K562 (cell line): Measurements from ENCODE around the gene ATIC. TPM values are rescaled to one million over a fixed set of nuclear protein-coding genes. Genes with fewer than 3 reads are reported as not detected.

Source experiments
- ARID2 ChIP-seq: fragments of 450-650 bp; IDR thresholded peaks from 2 replicates; pipeline ENCODE4 v1.6.1; 2017; ENCODE audit warnings: antibody characterized with exemption, mild to moderate bottlenecking
- CBFA2T3 ChIP-seq: fragments of 450-650 bp; IDR thresholded peaks from 2 replicates; pipeline ENCODE4 v1.6.1; 2017
- CREBBP ChIP-seq: IDR thresholded peaks from one replicate; pipeline ENCODE4 v1.6.1; 2012; ENCODE audit warnings: low read depth, mild to moderate bottlenecking, control low read depth, inconsistent platforms, low read length
- E2F6 ChIP-seq, 2 experiments: IDR thresholded peaks; 2 replicates each; pipeline ENCODE4 v1.6.1; 2011; ENCODE audit warnings: borderline replicate concordance in 1 of 2, control low read depth in 1 of 2, low read depth in 1 of 2, low read length in 1 of 2, mild to moderate bottlenecking in 1 of 2, mixed read lengths in 1 of 2, moderate library complexity in 1 of 2; ENCODE audit not compliant: insufficient read depth in 1 of 2, insufficient read length in 1 of 2, poor library complexity in 1 of 2, severe bottlenecking in 1 of 2; ENCODE audit errors: extremely low read depth in 1 of 2
- ELF4 ChIP-seq: fragments of 450-650 bp; formaldehyde crosslinking; IDR thresholded peaks from 2 replicates; pipeline ENCODE4 v1.4.0; 2022; ENCODE audit warnings: missing genetic modification characterization
- HIVEP1 ChIP-seq: fragments of 250-450 bp; sonication (Bioruptor Pico); IDR thresholded peaks from 2 replicates; pipeline ENCODE4 v1.4.0; 2020; ENCODE audit warnings: mild to moderate bottlenecking
- POLR3G ChIP-seq: IDR thresholded peaks from 2 replicates; pipeline ENCODE4 v1.6.1; 2011; ENCODE audit not compliant: insufficient read length, insufficient replicate concordance; ENCODE audit errors: extremely low read depth
- RBM17 ChIP-seq: fragments of 200-400 bp; formaldehyde crosslinking; IDR thresholded peaks from 2 replicates; pipeline ENCODE4 v1.6.1; 2017; ENCODE audit warnings: low read depth, mild to moderate bottlenecking, low read length, borderline replicate concordance
- REST ChIP-seq, 2 experiments: fragments of 450-650 bp; formaldehyde crosslinking in 1 of 2; IDR thresholded peaks; 2 replicates each; pipeline versions ENCODE4 v1.4.0 to v1.6.1; 2014 to 2020; ENCODE audit warnings: mild to moderate bottlenecking in 2 of 2, borderline replicate concordance in 1 of 2, low read depth in 1 of 2
- TAF9B ChIP-seq: fragments of 450-650 bp; IDR thresholded peaks from 2 replicates; pipeline ENCODE4 v1.6.1; 2018; ENCODE audit warnings: mild to moderate bottlenecking; ENCODE audit not compliant: partially characterized antibody
- USF1 ChIP-seq: sonication (generic); formaldehyde crosslinking; IDR thresholded peaks from 2 replicates; pipeline ENCODE4 v1.9.0; 2022; ENCODE audit warnings: mild to moderate bottlenecking, missing genetic modification reagents
- VEZF1 ChIP-seq: fragments of 200-800 bp; sonication (Bioruptor generic); IDR thresholded peaks from 2 replicates; pipeline ENCODE4 v1.6.1; 2017; ENCODE audit warnings: missing genetic modification characterization, missing compliant biosample characterization
- ZNF696 ChIP-seq: fragments of 250-450 bp; sonication (Bioruptor Pico); conservative IDR thresholded peaks from 2 replicates; pipeline ENCODE4 v1.4.0; 2020; ENCODE audit warnings: mild to moderate bottlenecking, moderate library complexity
- polyA plus RNA-seq, 8 experiments: library from polyadenylated mRNA; depleted of rRNA in 4 of 8; stranded (reverse) in 5 of 8; unstranded in 3 of 8; fragments of >200 nt; fragmentation: Nextera tagmentation in 2 of 8; fragmentation: Illumina TruSeq in 1 of 8; extraction: Ambion mirVana in 2 of 8; extraction: Trizol in 1 of 8; gene quantifications; 2 replicates each; pipeline versions ENCODE4 v1.2.1 to v1.2.3, GENCODE V29; 2011 to 2014; ENCODE audit warnings: inconsistent platforms in 1 of 8, missing spikeins in 1 of 8
- total RNA-seq, 7 experiments: library from RNA; depleted of rRNA in 6 of 7; stranded (reverse); fragments of >200 nt in 6 of 7; fragmentation: Illumina TruSeq in 2 of 7; extraction: Trizol in 2 of 7; gene quantifications; 2 replicates each; pipeline versions ENCODE4 v1.2.1 to v1.2.3, GENCODE V29; 2011 to 2021; ENCODE audit warnings: low replicate concordance in 1 of 7

Gene ATIC
- total and polyA plus RNA-seq, 9 of the 15 experiments (the other 6 are each of a cell fraction or from before 2014, with no cell fraction given): 45.6 to 480 (median 212) TPM

GRCh38 chr2:215288112-215288815 lies 23.6 kb upstream of the ATIC start (continued):
- TF ChIP-seq TAF9B (peak; percentile 46), ARID2 (no peak), VEZF1 (no peak), ELF4 (CRISPR knock-in tag) (no peak), POLR3G (no peak), HIVEP1 (CRISPR knock-in tag) (no peak), ZNF696 (CRISPR knock-in tag) (no peak), CBFA2T3 (peak; percentile 95), REST (IDR thresholded peaks at IDR 0.05; ENCODE audit: borderline replicate concordance) (no peak), REST (CRISPR knock-in tag; IDR thresholded peaks at IDR 0.05; ENCODE audit: low read depth) (no peak), RBM17 (no peak), CREBBP (no peak), USF1 (CRISPR knock-in tag) (no peak), E2F6 (IDR thresholded peaks at IDR 0.05; ENCODE audit: borderline replicate concordance in 1 of 2, extremely low read depth in 1 of 2, insufficient read depth in 1 of 2, insufficient read length in 1 of 2, low read depth in 1 of 2, low read length in 1 of 2, poor library complexity in 1 of 2, severe bottlenecking in 1 of 2) (no peak)
